Endothelial cell (in vitro differentiated cells): Measurements from ENCODE around the gene LRRIQ1. TPM values are rescaled to one million over a fixed set of nuclear protein-coding genes. Genes with fewer than 3 reads are reported as not detected.

Experiments
- DNase-seq: peaks from one replicate; pipeline ENCODE4 v3.0.0; 2021; ENCODE audit warnings: low spot score
- H3K27ac Mint-ChIP-seq: one replicate; pipeline ENCODE4 v1.8.0; 2021; ENCODE audit warnings: mixed read lengths, inconsistent platforms; ENCODE audit not compliant: unreplicated experiment
- H3K27me3 Mint-ChIP-seq: one replicate; pipeline ENCODE4 v1.8.0; 2021; ENCODE audit warnings: mild to moderate bottlenecking, moderate library complexity, mixed read lengths, inconsistent platforms; ENCODE audit not compliant: unreplicated experiment
- H3K36me3 Mint-ChIP-seq: one replicate; pipeline ENCODE4 v1.8.0; 2021; ENCODE audit warnings: mild to moderate bottlenecking, low read depth, mixed read lengths, inconsistent platforms; ENCODE audit not compliant: unreplicated experiment
- H3K4me1 Mint-ChIP-seq: one replicate; pipeline ENCODE4 v1.8.0; 2021; ENCODE audit warnings: mild to moderate bottlenecking, mixed read lengths, inconsistent platforms; ENCODE audit not compliant: unreplicated experiment
- H3K4me3 Mint-ChIP-seq: one replicate; pipeline ENCODE4 v1.8.0; 2021; ENCODE audit warnings: mild to moderate bottlenecking, mixed read lengths, inconsistent platforms; ENCODE audit not compliant: unreplicated experiment
- H3K9me3 Mint-ChIP-seq: one replicate; pipeline ENCODE4 v1.8.0; 2021; ENCODE audit warnings: mixed read lengths, inconsistent platforms; ENCODE audit not compliant: unreplicated experiment
- total RNA-seq: library from RNA; stranded (reverse); fragmentation: NEBNext Ultra II Directional; extraction: Animal tissue kit (Norgen Biotek cat#: 25700); gene quantifications from one replicate; pipeline ENCODE4 v1.2.1, GENCODE V29; 2021; ENCODE audit not compliant: unreplicated experiment
- TF ChIP-seq, protein P1 (sequence below): fragments of 200-600 bp; sonication (generic); IDR thresholded peaks from one replicate; pipeline ENCODE4 v1.5.0; 2021; ENCODE audit warnings: antibody characterized with exemption; ENCODE audit not compliant: unreplicated experiment

LRRIQ1 gene
- total RNA-seq, 1 donor from 2014 or later: 1.1 TPM

DNA sequence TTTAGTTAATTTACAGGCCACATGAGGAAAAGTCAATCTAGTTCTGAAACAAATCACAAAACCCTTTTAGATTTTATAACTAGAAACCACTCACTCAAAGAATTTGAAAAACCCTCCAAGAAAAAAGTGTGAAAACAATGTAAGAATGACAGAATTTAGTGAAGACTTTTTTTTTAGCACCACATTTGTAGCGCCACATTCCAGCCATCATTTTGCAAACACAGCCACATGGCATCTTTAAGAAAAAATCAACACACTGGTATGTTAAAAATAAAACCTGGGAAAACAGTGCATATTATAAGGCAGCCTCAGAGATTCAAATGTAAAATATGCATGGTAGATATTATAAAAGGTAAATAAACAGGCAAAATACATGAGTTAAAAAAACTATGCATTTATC, 221.5 kb downstream of the LRRIQ1 start:
- H3K36me3 Mint-ChIP-seq: no peaks in the 10 kb centered on the region
- H3K4me1 Mint-ChIP-seq: no peaks in the 10 kb centered on the region
- TF ChIP-seq, protein P1, sequence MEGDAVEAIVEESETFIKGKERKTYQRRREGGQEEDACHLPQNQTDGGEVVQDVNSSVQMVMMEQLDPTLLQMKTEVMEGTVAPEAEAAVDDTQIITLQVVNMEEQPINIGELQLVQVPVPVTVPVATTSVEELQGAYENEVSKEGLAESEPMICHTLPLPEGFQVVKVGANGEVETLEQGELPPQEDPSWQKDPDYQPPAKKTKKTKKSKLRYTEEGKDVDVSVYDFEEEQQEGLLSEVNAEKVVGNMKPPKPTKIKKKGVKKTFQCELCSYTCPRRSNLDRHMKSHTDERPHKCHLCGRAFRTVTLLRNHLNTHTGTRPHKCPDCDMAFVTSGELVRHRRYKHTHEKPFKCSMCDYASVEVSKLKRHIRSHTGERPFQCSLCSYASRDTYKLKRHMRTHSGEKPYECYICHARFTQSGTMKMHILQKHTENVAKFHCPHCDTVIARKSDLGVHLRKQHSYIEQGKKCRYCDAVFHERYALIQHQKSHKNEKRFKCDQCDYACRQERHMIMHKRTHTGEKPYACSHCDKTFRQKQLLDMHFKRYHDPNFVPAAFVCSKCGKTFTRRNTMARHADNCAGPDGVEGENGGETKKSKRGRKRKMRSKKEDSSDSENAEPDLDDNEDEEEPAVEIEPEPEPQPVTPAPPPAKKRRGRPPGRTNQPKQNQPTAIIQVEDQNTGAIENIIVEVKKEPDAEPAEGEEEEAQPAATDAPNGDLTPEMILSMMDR: no peak
- no peak overlapping the region for H3K27ac Mint-ChIP-seq
- DNase-seq: no peak
- H3K4me3 Mint-ChIP-seq: no peak overlapping the region
- no peaks in the 10 kb centered on the region for H3K9me3 Mint-ChIP-seq
- H3K27me3 Mint-ChIP-seq: no peaks in the 10 kb centered on the region

DNA sequence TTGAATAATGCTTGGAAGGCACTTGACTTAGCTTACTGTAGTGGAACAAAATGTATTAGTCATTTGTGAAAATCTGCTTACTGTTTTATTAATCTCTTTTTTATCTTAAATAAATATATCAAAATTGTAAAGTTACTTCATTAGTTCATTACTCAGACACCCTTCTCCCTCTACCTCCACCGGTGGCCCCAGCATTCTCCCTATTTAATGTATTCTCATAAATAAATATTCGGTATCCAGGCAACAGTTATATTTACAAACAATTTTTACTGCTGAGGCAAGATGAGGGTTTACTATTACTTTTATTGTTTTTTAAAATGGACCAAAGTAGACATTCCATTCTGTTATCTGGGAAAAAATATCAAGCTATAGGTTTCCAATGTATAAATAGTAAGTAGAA, 224.3 kb downstream of the LRRIQ1 start:
- Mint-ChIP-seq H3K36me3 (no peaks in the 10 kb centered on the region), H3K4me3 (no peak overlapping the region), H3K27me3 (no peaks in the 10 kb centered on the region), H3K27ac (no peak overlapping the region), H3K4me1 (no peaks in the 10 kb centered on the region), H3K9me3 (no peaks in the 10 kb centered on the region)
- TF ChIP-seq, protein P1: no peak
- no peak for DNase-seq

DNA sequence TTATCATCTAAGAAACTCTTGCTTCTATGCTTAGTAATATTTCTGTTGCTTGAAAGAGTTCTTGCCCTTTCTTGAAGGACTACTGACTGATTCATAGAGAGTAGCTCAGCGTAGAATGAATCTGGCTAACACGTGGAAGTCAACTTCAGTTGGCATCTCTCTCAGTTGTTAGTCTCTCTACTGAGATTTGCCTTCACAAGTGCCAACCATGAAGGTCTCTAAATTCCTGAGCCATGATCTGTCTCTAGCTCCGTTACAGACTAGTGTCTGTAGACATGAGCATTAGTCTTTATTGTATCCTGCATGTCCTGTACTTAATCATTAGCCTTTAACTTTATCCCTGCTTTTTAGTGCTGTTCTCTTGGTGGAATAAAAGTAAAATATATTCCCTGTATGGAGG, 224.7 kb downstream of the LRRIQ1 start:
- Mint-ChIP-seq H3K36me3 (no peaks in the 10 kb centered on the region), H3K9me3 (no peaks in the 10 kb centered on the region), H3K4me1 (no peaks in the 10 kb centered on the region), H3K27ac (no peak overlapping the region), H3K4me3 (no peak overlapping the region), H3K27me3 (no peaks in the 10 kb centered on the region)
- TF ChIP-seq, protein P1: no peak
- DNase-seq: no peak

DNA sequence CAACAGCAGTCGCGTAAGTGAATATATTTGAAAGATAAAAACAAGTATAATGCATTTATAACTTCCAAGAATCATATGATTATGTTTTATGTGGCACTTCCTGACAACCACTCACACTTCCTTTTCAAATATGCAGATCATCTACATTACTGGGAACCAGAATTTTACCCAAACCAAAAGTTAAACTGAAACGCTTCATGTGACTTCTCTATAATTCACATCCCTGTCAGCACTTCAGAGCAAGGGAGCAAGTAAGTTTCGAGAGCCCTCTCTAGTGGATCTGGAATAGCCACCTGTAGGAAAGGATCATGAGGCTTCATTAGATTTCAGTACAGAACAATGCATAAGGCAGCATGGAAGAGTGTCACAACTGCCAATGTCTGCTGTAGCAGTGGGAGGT, 230.2 kb downstream of the LRRIQ1 start:
- no peaks in the 10 kb centered on the region for H3K36me3 Mint-ChIP-seq
- no peak for DNase-seq
- TF ChIP-seq, protein P1: no peak
- H3K27ac Mint-ChIP-seq: no peak overlapping the region
- no peaks in the 10 kb centered on the region for H3K9me3 Mint-ChIP-seq
- no peaks in the 10 kb centered on the region for H3K27me3 Mint-ChIP-seq
- no peak overlapping the region for H3K4me3 Mint-ChIP-seq
- no peaks in the 10 kb centered on the region for H3K4me1 Mint-ChIP-seq

DNA sequence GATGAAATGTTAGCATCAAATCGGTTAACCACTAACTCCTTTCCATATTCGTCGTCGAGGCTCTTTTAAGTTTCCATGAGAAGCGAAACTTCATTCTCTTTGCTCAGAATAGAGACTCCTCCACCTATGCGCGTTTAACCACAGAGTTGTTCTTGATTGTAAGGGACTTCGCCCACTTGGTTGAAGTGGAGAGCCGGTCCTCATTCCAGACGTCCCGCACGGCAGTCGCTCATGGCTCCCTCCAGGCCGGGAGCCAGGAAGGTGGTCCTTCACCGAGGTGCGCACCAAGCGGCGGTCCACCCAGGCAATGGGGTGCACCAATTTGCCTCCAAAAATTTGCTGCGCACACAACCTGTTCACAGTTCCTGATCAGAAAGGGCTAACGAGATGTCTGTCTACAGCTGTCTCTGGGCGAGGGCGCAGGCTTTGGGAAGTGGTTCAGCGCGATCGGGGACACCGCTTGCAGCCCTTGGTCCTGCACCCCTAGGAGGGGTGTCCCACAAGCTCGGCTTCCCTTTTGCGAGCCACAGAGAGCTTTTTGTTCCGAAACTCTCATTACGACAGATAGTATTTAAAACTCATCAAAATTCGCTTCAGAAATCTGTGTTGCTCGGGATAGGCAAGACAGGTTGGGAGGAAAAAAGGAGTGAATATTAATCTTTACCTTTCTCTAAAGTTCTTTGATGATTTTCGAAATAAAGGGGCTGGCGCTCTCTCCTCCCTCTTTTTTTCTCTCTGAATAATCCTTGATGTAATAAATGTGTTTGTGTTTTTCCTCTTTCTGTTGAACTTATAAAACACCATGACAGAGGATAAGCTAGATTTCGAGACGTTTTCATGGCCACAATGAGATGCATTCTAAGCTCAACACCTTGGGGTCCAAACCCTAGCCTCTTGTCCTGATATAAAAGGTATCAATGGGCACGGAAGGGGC, 237.5 kb downstream of the LRRIQ1 start:
- H3K36me3 Mint-ChIP-seq: no peaks in the 10 kb centered on the region
- TF ChIP-seq, protein P1: no peak
- H3K27ac Mint-ChIP-seq: no peak overlapping the region

More for the DNA sequence above, 237.5 kb downstream of the LRRIQ1 start:
- no peaks in the 10 kb centered on the region for H3K9me3 Mint-ChIP-seq
- H3K4me1 Mint-ChIP-seq: peaks cover 18% of the 10 kb centered on the region
- peak overlapping the region; percentile 42 for H3K4me3 Mint-ChIP-seq
- peaks cover 21% of the 10 kb centered on the region for H3K27me3 Mint-ChIP-seq
- DNase-seq: peak; percentile 19
